Coronary artery (tissue), 2 donors: ENCODE measurements around the gene SETD5.
A peak's percentile ranks its signal among the peaks of the same experiment; 100 is the strongest.

Experiments used
- DNase-seq: peaks from one replicate; pipeline ENCODE4 v3.0.0-alpha.2; 2017; ENCODE audit warnings: low spot score
- H3K27ac ChIP-seq, 2 donors: fragments of 200-600 bp; sonication (generic); one replicate each; pipeline ENCODE4 v1.5.1; 2016 to 2019
- H3K4me3 ChIP-seq: fragments of 200-600 bp; sonication (generic); 2 replicates; pipeline ENCODE4 v1.5.1; 2016; ENCODE audit warnings: mild to moderate bottlenecking, moderate library complexity
- CTCF ChIP-seq: fragments of 200-600 bp; sonication (generic); IDR thresholded peaks from one replicate; pipeline ENCODE4 v1.5.1; 2019; ENCODE audit warnings: antibody characterized with exemption

SETD5 gene

GRCh38 chr3:9496893-9497292 lies 99.5 kb downstream of the SETD5 start:
- Histone ChIP-seq H3K4me3 (no peak overlapping the region), H3K27ac (no peak overlapping the region)
- no peak for DNase-seq
- no peak for TF ChIP-seq CTCF

GRCh38 chr3:9497821-9498565 lies 100.6 kb downstream of the SETD5 start:
- Histone ChIP-seq H3K4me3 (no peak overlapping the region), H3K27ac (no peak overlapping the region)
- DNase-seq = no peak
- no peak for TF ChIP-seq CTCF

GRCh38 chr3:9498781-9499180 lies 101.4 kb downstream of the SETD5 start:
- Histone ChIP-seq H3K4me3 (no peak overlapping the region), H3K27ac (no peak overlapping the region)
- no peak for DNase-seq
- no peak for TF ChIP-seq CTCF

GRCh38 chr3:9499455-9500107 lies 102.2 kb downstream of the SETD5 start:
- no peak for TF ChIP-seq CTCF
- H3K4me3 ChIP-seq = peak overlapping the region; percentile 55
- DNase-seq = no peak
- H3K27ac ChIP-seq = no peak overlapping the region

- TF ChIP-seq CTCF = peak; percentile 34
- no peak for DNase-seq
- peak overlapping the region; percentile 55 for H3K4me3 ChIP-seq
- H3K27ac ChIP-seq = no peak overlapping the region
Observed at GRCh38 chr3:9500108-9501050, 103.0 kb downstream of the SETD5 start.

GRCh38 chr3:9501226-9501625 lies 103.8 kb downstream of the SETD5 start:
- no peak for TF ChIP-seq CTCF
- DNase-seq = no peak
- H3K4me3 ChIP-seq = no peak overlapping the region
- H3K27ac ChIP-seq = no peak overlapping the region
